Activated naive CD8-positive, alpha-beta T cell treated with anti-CD3 and anti-CD28 coated beads, Interleukin-2, amount 50 U/mL, for 24 hours (primary cell): Measurements from ENCODE around the gene CLMN.
"Not testable (repeated sequence)": the region's sequence is repeated elsewhere in the genome, so short reads cannot be mapped to it uniquely, and the experiment has no call there.

Experiments used
- ATAC-seq: fragments of 150-1000 bp; cut with Tn5 transposase; one replicate; pipeline ENCODE4 v1.10.0; 2021
- DNase-seq: peaks from one replicate; pipeline ENCODE4 v3.0.0; 2021
- H3K27ac Mint-ChIP-seq: one replicate; pipeline ENCODE4 v1.8.0; 2021; ENCODE audit warnings: mild to moderate bottlenecking, mixed read lengths
- H3K27me3 Mint-ChIP-seq: one replicate; pipeline ENCODE4 v1.8.0; 2021; ENCODE audit warnings: mixed read lengths
- H3K36me3 Mint-ChIP-seq: one replicate; pipeline ENCODE4 v1.8.0; 2021; ENCODE audit warnings: low read depth, mixed read lengths
- H3K4me1 Mint-ChIP-seq: one replicate; pipeline ENCODE4 v1.8.0; 2021; ENCODE audit warnings: mixed read lengths
- H3K4me3 Mint-ChIP-seq: one replicate; pipeline ENCODE4 v1.8.0; 2021; ENCODE audit warnings: mild to moderate bottlenecking, moderate library complexity, mixed read lengths
- H3K9me3 Mint-ChIP-seq: one replicate; pipeline ENCODE4 v1.8.0; 2021; ENCODE audit warnings: mixed read lengths

The CLMN gene

GRCh38 chr14:95285566-95285965, 34.1 kb downstream of the CLMN start:
- no peak overlapping the region for H3K4me3 Mint-ChIP-seq
- DNase-seq (no peak), ATAC-seq (no peak)
- no peaks in the 10 kb centered on the region for H3K9me3 Mint-ChIP-seq
- H3K36me3 Mint-ChIP-seq = no peaks in the 10 kb centered on the region
- H3K27me3 Mint-ChIP-seq = peaks cover 5% of the 10 kb centered on the region
- no peaks in the 10 kb centered on the region for H3K4me1 Mint-ChIP-seq
- no peak overlapping the region for H3K27ac Mint-ChIP-seq

GRCh38 chr14:95283802-95284201, 35.9 kb downstream of the CLMN start:
- not testable (repeated sequence) for H3K27ac Mint-ChIP-seq, DNase-seq, H3K36me3 Mint-ChIP-seq, H3K4me1 Mint-ChIP-seq, ATAC-seq, H3K4me3 Mint-ChIP-seq, H3K9me3 Mint-ChIP-seq, H3K27me3 Mint-ChIP-seq

- not testable (repeated sequence) for ATAC-seq, H3K4me1 Mint-ChIP-seq, H3K36me3 Mint-ChIP-seq, H3K27me3 Mint-ChIP-seq, H3K27ac Mint-ChIP-seq, DNase-seq, H3K4me3 Mint-ChIP-seq, H3K9me3 Mint-ChIP-seq
Observed at GRCh38 chr14:95282986-95283380, 36.7 kb downstream of the CLMN start.

GRCh38 chr14:95282354-95282985, 37.2 kb downstream of the CLMN start:
- Mint-ChIP-seq H3K36me3 (no peaks in the 10 kb centered on the region), H3K9me3 (no peaks in the 10 kb centered on the region), H3K4me3 (no peak overlapping the region), H3K4me1 (no peaks in the 10 kb centered on the region), H3K27ac (no peak overlapping the region), H3K27me3 (no peaks in the 10 kb centered on the region)
- ATAC-seq (no peak), DNase-seq (no peak)

GRCh38 chr14:95281560-95282176, 38.0 kb downstream of the CLMN start:
- H3K36me3 Mint-ChIP-seq = no peaks in the 10 kb centered on the region
- no peak overlapping the region for H3K4me3 Mint-ChIP-seq
- no peaks in the 10 kb centered on the region for H3K27me3 Mint-ChIP-seq
- H3K9me3 Mint-ChIP-seq = no peaks in the 10 kb centered on the region
- DNase-seq = no peak
- no peak for ATAC-seq
- no peaks in the 10 kb centered on the region for H3K4me1 Mint-ChIP-seq
- no peak overlapping the region for H3K27ac Mint-ChIP-seq

- no peaks in the 10 kb centered on the region for H3K9me3 Mint-ChIP-seq
- ATAC-seq = no peak
Observed at GRCh38 chr14:95275494-95275893, 44.2 kb downstream of the CLMN start.

GRCh38 chr14:95274874-95275273, 44.8 kb downstream of the CLMN start:
- Mint-ChIP-seq H3K4me3 (no peak overlapping the region), H3K36me3 (no peaks in the 10 kb centered on the region), H3K27me3 (no peaks in the 10 kb centered on the region), H3K4me1 (no peaks in the 10 kb centered on the region), H3K27ac (no peak overlapping the region), H3K9me3 (no peaks in the 10 kb centered on the region)
- ATAC-seq (no peak), DNase-seq (no peak)

More at GRCh38 chr14:95275494-95275893, 44.2 kb downstream of the CLMN start:
- Mint-ChIP-seq H3K27me3 (no peaks in the 10 kb centered on the region), H3K4me3 (no peak overlapping the region), H3K4me1 (no peaks in the 10 kb centered on the region), H3K36me3 (no peaks in the 10 kb centered on the region), H3K27ac (no peak overlapping the region)
- no peak for DNase-seq

GRCh38 chr14:95274279-95274678, 45.4 kb downstream of the CLMN start:
- no peak for ATAC-seq
- DNase-seq = no peak
- Mint-ChIP-seq H3K27me3 (no peaks in the 10 kb centered on the region), H3K4me3 (no peak overlapping the region), H3K4me1 (no peaks in the 10 kb centered on the region), H3K36me3 (no peaks in the 10 kb centered on the region), H3K27ac (no peak overlapping the region), H3K9me3 (no peaks in the 10 kb centered on the region)

GRCh38 chr14:95273001-95273978, 46.4 kb downstream of the CLMN start:
- no peak for DNase-seq
- Mint-ChIP-seq H3K36me3 (no peaks in the 10 kb centered on the region), H3K27me3 (no peaks in the 10 kb centered on the region), H3K4me3 (no peak overlapping the region), H3K27ac (no peak overlapping the region), H3K9me3 (no peaks in the 10 kb centered on the region), H3K4me1 (peaks cover 2% of the 10 kb centered on the region)
- ATAC-seq = no peak

- Mint-ChIP-seq H3K4me3 (no peak overlapping the region), H3K27ac (no peak overlapping the region)
- no peak for ATAC-seq
Observed at GRCh38 chr14:95272057-95272456, 47.7 kb downstream of the CLMN start.

GRCh38 chr14:95270203-95270602, 49.5 kb downstream of the CLMN start:
- no peak for ATAC-seq
- no peak overlapping the region for H3K27ac Mint-ChIP-seq
- DNase-seq = no peak
- peaks cover 7% of the 10 kb centered on the region for H3K9me3 Mint-ChIP-seq
- peaks cover under 1% of the 10 kb centered on the region for H3K27me3 Mint-ChIP-seq
- peaks cover 32% of the 10 kb centered on the region for H3K4me1 Mint-ChIP-seq
- H3K4me3 Mint-ChIP-seq = no peak overlapping the region
- H3K36me3 Mint-ChIP-seq = no peaks in the 10 kb centered on the region

More at GRCh38 chr14:95272057-95272456, 47.7 kb downstream of the CLMN start:
- H3K9me3 Mint-ChIP-seq = peaks cover 7% of the 10 kb centered on the region
- H3K4me1 Mint-ChIP-seq = peaks cover 15% of the 10 kb centered on the region
- no peaks in the 10 kb centered on the region for H3K36me3 Mint-ChIP-seq
- no peak for DNase-seq
- H3K27me3 Mint-ChIP-seq = no peaks in the 10 kb centered on the region

GRCh38 chr14:95269493-95269892, 50.2 kb downstream of the CLMN start:
- peaks cover 2% of the 10 kb centered on the region for H3K27me3 Mint-ChIP-seq
- peaks cover 7% of the 10 kb centered on the region for H3K9me3 Mint-ChIP-seq
- H3K4me3 Mint-ChIP-seq = no peak overlapping the region
- peaks cover 39% of the 10 kb centered on the region for H3K4me1 Mint-ChIP-seq
- DNase-seq (no peak), ATAC-seq (no peak)
- no peak overlapping the region for H3K27ac Mint-ChIP-seq
- no peaks in the 10 kb centered on the region for H3K36me3 Mint-ChIP-seq

GRCh38 chr14:95268350-95268749, 51.4 kb downstream of the CLMN start:
- no peak for DNase-seq
- Mint-ChIP-seq H3K4me1 (peaks cover 43% of the 10 kb centered on the region), H3K27ac (no peak overlapping the region), H3K27me3 (peaks cover 2% of the 10 kb centered on the region), H3K4me3 (no peak overlapping the region), H3K9me3 (peaks cover 7% of the 10 kb centered on the region), H3K36me3 (no peaks in the 10 kb centered on the region)
- ATAC-seq = peak; percentile 34

- peak; percentile 29 for ATAC-seq
- H3K36me3 Mint-ChIP-seq = no peaks in the 10 kb centered on the region
- no peak overlapping the region for H3K4me3 Mint-ChIP-seq
- peak overlapping the region; percentile 50 for H3K27ac Mint-ChIP-seq
- no peak for DNase-seq
- H3K4me1 Mint-ChIP-seq = peaks cover 43% of the 10 kb centered on the region
- H3K27me3 Mint-ChIP-seq = peaks cover 10% of the 10 kb centered on the region
- H3K9me3 Mint-ChIP-seq = peaks cover 7% of the 10 kb centered on the region
Observed at GRCh38 chr14:95267306-95267705, 52.4 kb downstream of the CLMN start.
